T follicular helper cell (primary cell): Measurements from ENCODE around the gene LRP8.

Experiments used
- DNase-seq: peaks from one replicate; pipeline ENCODE4 v3.0.0-alpha.2; 2020; ENCODE audit warnings: low read depth

Gene LRP8

GRCh38 chr1:53323316-53323715 lies 4.6 kb downstream of the LRP8 start:
- no peak for DNase-seq

GRCh38 chr1:53321776-53322602 lies 5.9 kb downstream of the LRP8 start:
- no peak for DNase-seq

GRCh38 chr1:53321366-53321765 lies 6.5 kb downstream of the LRP8 start:
- no peak for DNase-seq

- DNase-seq: no peak
These were observed 7.2 kb downstream of the LRP8 start for GRCh38 chr1:53320646-53321045.

- no peak for DNase-seq
These were observed 8.4 kb downstream of the LRP8 start for GRCh38 chr1:53319296-53320101.

- DNase-seq: no peak
These were observed 10.0 kb downstream of the LRP8 start for GRCh38 chr1:53317646-53318539.

- no peak for DNase-seq
These were observed 10.9 kb downstream of the LRP8 start for GRCh38 chr1:53316766-53317581.

- no peak for DNase-seq
These were observed 11.5 kb downstream of the LRP8 start for GRCh38 chr1:53316424-53316765.

- DNase-seq: no peak
These were observed 12.1 kb downstream of the LRP8 start for GRCh38 chr1:53315456-53316423.

- DNase-seq: no peak
These were observed 12.8 kb downstream of the LRP8 start for GRCh38 chr1:53315046-53315445.

- no peak for DNase-seq
These were observed 13.3 kb downstream of the LRP8 start for GRCh38 chr1:53314606-53315005.

- no peak for DNase-seq
These were observed 13.8 kb downstream of the LRP8 start for GRCh38 chr1:53314096-53314495.

- DNase-seq: no peak
These were observed 14.3 kb downstream of the LRP8 start for GRCh38 chr1:53313556-53313955.

- DNase-seq: no peak
These were observed 16.1 kb downstream of the LRP8 start for GRCh38 chr1:53311702-53312305.

GRCh38 chr1:53310847-53311681 lies 16.8 kb downstream of the LRP8 start:
- DNase-seq: no peak

GRCh38 chr1:53309802-53310201 lies 18.1 kb downstream of the LRP8 start:
- DNase-seq: no peak

GRCh38 chr1:53308506-53308905 lies 19.4 kb downstream of the LRP8 start:
- no peak for DNase-seq

- DNase-seq: no peak
These were observed 20.8 kb downstream of the LRP8 start for GRCh38 chr1:53307037-53307436.

GRCh38 chr1:53306168-53306567 lies 21.7 kb downstream of the LRP8 start:
- DNase-seq: no peak
